Adrenal gland (tissue), 12 donors: ENCODE results near the gene ADAMTS12. TPM values are rescaled to one million over a fixed set of nuclear protein-coding genes. Genes with fewer than 3 reads are reported as not detected.

Experiments
- DNase-seq, 7 donors: peaks; one replicate each; pipeline ENCODE4 v3.0.0-alpha.2; 2019 to 2020
- H3K27ac ChIP-seq, 5 donors: fragments of 200-600 bp; sonication (generic) in 4 of 5; 1 replicate in 3 of 5; 2 replicates in 2 of 5; pipeline versions ENCODE4 v1.5.1 to v1.8.0; 2016 to 2020; ENCODE audit warnings: mild to moderate bottlenecking in 1 of 5
- H3K27me3 ChIP-seq: fragments of 200-600 bp; 2 replicates; pipeline ENCODE4 v1.8.0; 2021
- H3K36me3 ChIP-seq, 2 donors: fragments of 200-600 bp; replicated peaks in 1 of 2; 1 replicate in 1 of 2; 2 replicates in 1 of 2; pipeline versions ENCODE4 v1.5.1 to v1.8.0; 2018 to 2022
- H3K4me1 ChIP-seq, 2 donors: fragments of 200-600 bp; replicated peaks in 1 of 2; 1 replicate in 1 of 2; 2 replicates in 1 of 2; pipeline versions ENCODE4 v1.5.1 to v1.8.0; 2018 to 2021
- H3K4me3 ChIP-seq, 4 donors: fragments of 200-600 bp; sonication (generic) in 3 of 4; one replicate each; pipeline ENCODE4 v1.5.1; 2016 to 2018
- H3K9me3 ChIP-seq, 3 donors: fragments of 200-600 bp; sonication (generic) in 1 of 3; replicated peaks in 1 of 3; 1 replicate in 2 of 3; 2 replicates in 1 of 3; pipeline versions ENCODE4 v1.5.1 to v1.8.0; 2016 to 2021
- CTCF ChIP-seq, 6 experiments: fragments of 450-650 bp in 4 of 6; fragments of 200-600 bp in 2 of 6; sonication (generic) in 1 of 6; IDR thresholded peaks; 1 replicate in 5 of 6; 2 replicates in 1 of 6; pipeline versions ENCODE4 v1.5.1 to v1.8.0; 2016 to 2021; ENCODE audit warnings: antibody characterized with exemption in 6 of 6, mild to moderate bottlenecking in 2 of 6, moderate library complexity in 1 of 6
- POLR2A ChIP-seq, 2 donors: fragments of 450-650 bp; IDR thresholded peaks; one replicate each; pipeline ENCODE4 v1.6.1; 2017; ENCODE audit warnings: antibody characterized with exemption in 2 of 2, mild to moderate bottlenecking in 2 of 2, moderate library complexity in 1 of 2
- WGBS, 4 donors: extraction: QIAGEN DNeasy Blood & Tissue Kit in 2 of 4; methylation state at CpG; one replicate each; pipeline versions ENCODE4 v1.1.5 to v1.1.7; 2013 to 2017; 5-methylcytosine and 5-hydroxymethylcytosine counted together
- intact Hi-C, 2 donors: fragments of 100-400 bp; cut with DNase I; formaldehyde crosslinking; loops; one replicate each; pipeline versions ENCODE4 v1.14.1 to v1.15.0; 2022 to 2023
- polyA plus RNA-seq, 3 donors: library from polyadenylated mRNA; stranded (reverse); fragments of 200-250 nt in 2 of 3; fragments of 350-450 nt in 1 of 3; fragmentation: Illumina TruSeq in 1 of 3; extraction: RNeasy Lipid Tissue Mini Kit (QIAGEN cat#74804) in 1 of 3; gene quantifications; one replicate each; pipeline ENCODE4 v1.2.3, GENCODE V29; 2013 to 2014
- total RNA-seq, 9 donors: library from RNA; depleted of rRNA in 4 of 9; stranded (reverse); fragments of >200 nt in 4 of 9; fragments of 120-200 nt in 1 of 9; fragmentation: NEBNext Ultra II Directional in 1 of 9; extraction: Animal tissue kit (Norgen Biotek cat#: 25700) in 1 of 9; gene quantifications; one replicate each; pipeline versions ENCODE4 v1.1.0 to v1.2.4, GENCODE V29; 2013 to 2023
- donor health status: healthy with polysubstance abuse.
- donor health status: Bipolar disorder and iron deficiency.
- donor health status: DM: yes; HTN: yes; CAD: no.
- donor health status: DM: no; HTN: no; CAD: no.
- donor health status: DM: no; HTN: no; CAD: no.
- donor health status: DM: yes; HTN: yes; CAD: no.

ADAMTS12 gene
- total and polyA plus RNA-seq, 12 donors, result 1.9 to 76.1 (median 10.5) TPM

DNA sequence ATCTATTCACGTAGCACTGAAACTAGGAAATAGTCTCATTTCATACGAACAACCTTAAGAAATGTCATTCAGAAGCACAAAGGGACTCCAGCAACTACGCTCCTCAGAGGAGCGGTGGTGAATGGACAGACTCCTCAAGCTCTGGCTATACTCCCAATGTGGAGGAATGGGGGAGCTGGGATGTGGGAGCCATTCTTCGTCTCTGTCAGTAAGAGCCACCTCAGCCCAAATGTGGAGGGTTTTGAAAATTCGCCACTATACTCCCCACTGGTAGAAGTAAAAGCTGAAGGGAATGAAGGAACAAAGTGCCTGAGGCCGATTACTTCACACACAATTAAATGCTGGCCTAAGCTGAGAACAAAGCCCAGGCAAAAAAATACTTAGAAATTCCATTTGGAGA, 96.3 kb downstream of the ADAMTS12 start:
- peaks cover 0 to 5% of the 10 kb centered on the region in 2 donors for H3K4me1 ChIP-seq
- DNase-seq, result no peak
- no peaks in the 10 kb centered on the region for H3K27me3 ChIP-seq
- intact Hi-C loops, result no loop called here
- H3K9me3 ChIP-seq, result no peaks in the 10 kb centered on the region
- TF ChIP-seq CTCF (IDR thresholded peaks at IDR 0.05) (no peak), POLR2A (IDR thresholded peaks at IDR 0.05) (no peak)
- H3K36me3 ChIP-seq, result no peaks in the 10 kb centered on the region
- WGBS, 4 donors, result 81 to 92% (median 83%) methylated on average over 7 of the region's 7 CpGs
- H3K27ac ChIP-seq, result no peak overlapping the region
- H3K4me3 ChIP-seq, result no peak overlapping the region

DNA sequence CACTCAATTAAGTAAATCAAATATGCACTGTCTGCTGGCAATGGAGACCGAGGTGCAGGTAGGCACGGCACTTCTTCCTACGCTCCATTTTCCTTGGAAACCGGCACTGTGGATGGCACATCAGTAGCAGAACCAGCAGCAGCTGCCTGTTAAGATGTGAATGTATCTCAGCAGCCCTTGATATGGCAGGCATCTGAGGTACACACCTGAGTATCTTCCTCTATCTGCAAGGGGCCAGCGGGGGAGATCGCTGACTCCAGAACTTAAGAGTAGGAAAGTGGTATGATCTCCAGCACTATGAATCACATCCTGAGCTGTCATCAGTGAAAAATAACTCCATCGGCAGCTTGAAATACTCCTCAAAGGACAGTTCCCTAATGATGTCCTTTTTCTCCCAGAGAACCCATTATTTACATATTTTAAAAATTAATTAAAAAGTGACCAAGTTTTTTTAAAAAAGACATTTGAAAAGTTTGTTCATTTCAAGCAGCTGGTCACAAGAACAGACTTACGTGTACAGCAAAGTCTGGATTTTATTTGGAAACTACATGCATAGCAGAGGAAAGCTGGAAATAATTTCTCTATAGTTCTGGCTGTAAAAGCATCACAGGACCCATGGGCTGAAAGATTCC, 97.1 kb downstream of the ADAMTS12 start:
- DNase-seq, result no peak
- TF ChIP-seq CTCF (IDR thresholded peaks at IDR 0.05) (no peak), POLR2A (IDR thresholded peaks at IDR 0.05) (no peak)
- Histone ChIP-seq H3K36me3 (no peaks in the 10 kb centered on the region), H3K4me3 (no peak overlapping the region), H3K9me3 (no peaks in the 10 kb centered on the region), H3K27ac (no peak overlapping the region), H3K4me1 (peaks cover 0 to 5% of the 10 kb centered on the region in 2 donors), H3K27me3 (no peaks in the 10 kb centered on the region)
- intact Hi-C loops, result no loop called here
- whole genome bisulfite sequencing, 4 donors, result 59 to 74% (median 70%) methylated on average over 8 of the region's 8 CpGs

DNA sequence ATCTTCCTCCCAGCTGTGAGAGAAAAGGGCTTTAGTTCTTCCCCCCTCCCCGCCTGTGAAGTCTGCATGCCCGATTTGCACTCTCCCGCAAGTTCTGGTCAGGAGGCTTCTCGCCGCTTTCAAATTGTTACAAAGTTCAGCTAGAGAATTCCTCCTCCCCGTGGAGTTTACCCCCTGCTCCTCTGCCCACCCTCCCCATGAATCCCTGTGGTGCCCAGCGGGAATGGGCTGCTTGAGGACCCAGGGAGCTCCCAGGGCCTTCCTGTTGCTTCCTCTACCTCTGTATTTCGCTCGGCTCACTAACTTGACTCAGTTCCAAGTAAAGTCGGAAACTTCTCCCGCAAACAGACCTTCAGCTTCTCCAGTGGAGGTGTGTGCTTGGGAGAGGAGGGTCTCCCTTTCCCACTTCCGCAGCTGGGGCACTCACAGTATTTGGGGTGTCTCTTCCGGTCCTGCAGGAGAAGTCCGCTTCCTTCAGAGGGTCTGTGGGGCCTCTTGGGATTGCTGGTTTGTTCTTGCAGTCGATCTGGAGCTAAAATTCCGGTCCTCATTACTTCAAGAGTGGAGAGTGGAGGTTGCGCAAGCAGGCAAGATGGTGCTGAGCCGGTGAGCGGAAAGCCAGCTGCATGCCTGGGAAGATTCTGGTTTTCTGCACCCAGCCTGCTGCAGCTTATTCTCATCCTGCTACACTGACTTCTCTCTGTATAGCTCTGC, 97.8 kb downstream of the ADAMTS12 start:
- H3K9me3 ChIP-seq, result no peaks in the 10 kb centered on the region
- intact Hi-C loops, result no loop called here
- H3K27ac ChIP-seq, result no peak overlapping the region
- no peak overlapping the region for H3K4me3 ChIP-seq
- WGBS, 4 donors, result 84 to 93% (median 88%) methylated on average over 19 of the region's 19 CpGs
- H3K36me3 ChIP-seq, result no peaks in the 10 kb centered on the region
- H3K27me3 ChIP-seq, result no peaks in the 10 kb centered on the region
- no peak for DNase-seq
- peaks cover 0 to 5% of the 10 kb centered on the region in 2 donors for H3K4me1 ChIP-seq
- TF ChIP-seq CTCF (IDR thresholded peaks at IDR 0.05) (no peak), POLR2A (IDR thresholded peaks at IDR 0.05) (no peak)

GRCh38 chr5:33793276-33793675, 98.5 kb downstream of the ADAMTS12 start:
- Histone ChIP-seq H3K4me3 (no peak overlapping the region), H3K9me3 (no peaks in the 10 kb centered on the region), H3K27ac (no peak overlapping the region), H3K36me3 (no peaks in the 10 kb centered on the region), H3K27me3 (no peaks in the 10 kb centered on the region), H3K4me1 (peaks cover 0 to 5% of the 10 kb centered on the region in 2 donors)
- no peak for TF ChIP-seq POLR2A (IDR thresholded peaks at IDR 0.05)
- TF ChIP-seq CTCF (IDR thresholded peaks at IDR 0.05), result no peak
- intact Hi-C loops, result no loop called here
- WGBS, 4 donors, result 76 to 84% (median 79%) methylated on average over 1 of the region's 1 CpG
- no peak for DNase-seq
